Astrocyte (in vitro differentiated cells and primary cell): ENCODE results near the gene CACNB1. TPM values are rescaled to one million over a fixed set of nuclear protein-coding genes. Genes with fewer than 3 reads are reported as not detected.

ENCODE experiments used
- DNase-seq: peaks from one replicate; pipeline ENCODE4 v3.0.0-alpha.2; 2010; ENCODE audit warnings: low read depth
- FAIRE-seq: peaks from 2 replicates; lab custom pipeline; 2011; peaks lifted over from hg19 to GRCh38; lab: Jason Lieb, UNC
- H2AFZ ChIP-seq: 2 replicates; pipeline ENCODE4 v1.6.0; 2012; ENCODE audit warnings: low read depth, low read length, inconsistent platforms
- H3K27ac ChIP-seq: 2 replicates; pipeline ENCODE4 v1.5.1; 2011; ENCODE audit warnings: low read depth, low read length, inconsistent platforms
- H3K27me3 ChIP-seq: 2 replicates; pipeline ENCODE4 v1.6.0; 2011; ENCODE audit warnings: low read length, inconsistent platforms; ENCODE audit not compliant: insufficient read depth
- H3K36me3 ChIP-seq: 2 replicates; pipeline ENCODE4 v1.5.1; 2011; ENCODE audit warnings: low read length, inconsistent platforms; ENCODE audit not compliant: insufficient read depth
- H3K4me1 ChIP-seq: 2 replicates; pipeline ENCODE4 v1.5.1; 2011; ENCODE audit warnings: low read length, inconsistent platforms; ENCODE audit not compliant: insufficient read depth
- H3K4me2 ChIP-seq: 2 replicates; pipeline ENCODE4 v1.6.0; 2012; ENCODE audit warnings: low read length, inconsistent platforms
- H3K4me3 ChIP-seq: 2 replicates; pipeline ENCODE4 v1.5.1; 2011; ENCODE audit warnings: low read depth, mild to moderate bottlenecking, low read length, inconsistent platforms; ENCODE audit not compliant: insufficient read depth
- H3K79me2 ChIP-seq: 2 replicates; pipeline ENCODE4 v1.6.0; 2012; ENCODE audit warnings: mild to moderate bottlenecking, low read length, inconsistent platforms; ENCODE audit not compliant: insufficient read depth
- H3K9ac ChIP-seq: 2 replicates; pipeline ENCODE4 v1.6.0; 2012; ENCODE audit warnings: mild to moderate bottlenecking, low read length, inconsistent platforms
- H3K9me3 ChIP-seq: 2 replicates; pipeline ENCODE4 v1.5.1; 2012; ENCODE audit warnings: low read depth, mild to moderate bottlenecking, low read length, inconsistent platforms; ENCODE audit not compliant: insufficient read depth
- H4K20me1 ChIP-seq: 2 replicates; pipeline ENCODE4 v1.6.0; 2012; ENCODE audit warnings: low read length, inconsistent platforms; ENCODE audit not compliant: insufficient read depth
- H3K27ac Mint-ChIP-seq: one replicate; pipeline ENCODE4 v1.8.0; 2021; ENCODE audit warnings: mild to moderate bottlenecking, mixed read lengths; ENCODE audit not compliant: unreplicated experiment
- H3K27me3 Mint-ChIP-seq: one replicate; pipeline ENCODE4 v1.8.0; 2021; ENCODE audit warnings: low read depth, mixed read lengths; ENCODE audit not compliant: unreplicated experiment
- H3K36me3 Mint-ChIP-seq: one replicate; pipeline ENCODE4 v1.8.0; 2021; ENCODE audit warnings: low read depth, mixed read lengths; ENCODE audit not compliant: unreplicated experiment
- H3K4me1 Mint-ChIP-seq: one replicate; pipeline ENCODE4 v1.8.0; 2021; ENCODE audit warnings: low read depth, mixed read lengths; ENCODE audit not compliant: unreplicated experiment
- H3K4me3 Mint-ChIP-seq: one replicate; pipeline ENCODE4 v1.8.0; 2021; ENCODE audit warnings: mild to moderate bottlenecking, moderate library complexity, mixed read lengths; ENCODE audit not compliant: unreplicated experiment
- H3K9me3 Mint-ChIP-seq: one replicate; pipeline ENCODE4 v1.8.0; 2021; ENCODE audit warnings: mild to moderate bottlenecking, mixed read lengths; ENCODE audit not compliant: unreplicated experiment
- EZH2 ChIP-seq: IDR thresholded peaks from 2 replicates; pipeline ENCODE4 v1.6.1; 2012; ENCODE audit warnings: mild to moderate bottlenecking, low read length, inconsistent platforms; ENCODE audit not compliant: insufficient read depth
- total RNA-seq: library from RNA; stranded (reverse); gene quantifications from 2 replicates; pipeline ENCODE4 v1.2.1, GENCODE V29; 2021
- TF ChIP-seq, protein P1 (sequence below): IDR thresholded peaks from 2 replicates; pipeline ENCODE4 v1.5.1; 2011; ENCODE audit warnings: low read depth, mild to moderate bottlenecking, inconsistent platforms, low read length, moderate library complexity; ENCODE audit not compliant: insufficient read depth

CACNB1 gene
- total RNA-seq, 1 donor from 2014 or later, result 16.6 TPM

DNA sequence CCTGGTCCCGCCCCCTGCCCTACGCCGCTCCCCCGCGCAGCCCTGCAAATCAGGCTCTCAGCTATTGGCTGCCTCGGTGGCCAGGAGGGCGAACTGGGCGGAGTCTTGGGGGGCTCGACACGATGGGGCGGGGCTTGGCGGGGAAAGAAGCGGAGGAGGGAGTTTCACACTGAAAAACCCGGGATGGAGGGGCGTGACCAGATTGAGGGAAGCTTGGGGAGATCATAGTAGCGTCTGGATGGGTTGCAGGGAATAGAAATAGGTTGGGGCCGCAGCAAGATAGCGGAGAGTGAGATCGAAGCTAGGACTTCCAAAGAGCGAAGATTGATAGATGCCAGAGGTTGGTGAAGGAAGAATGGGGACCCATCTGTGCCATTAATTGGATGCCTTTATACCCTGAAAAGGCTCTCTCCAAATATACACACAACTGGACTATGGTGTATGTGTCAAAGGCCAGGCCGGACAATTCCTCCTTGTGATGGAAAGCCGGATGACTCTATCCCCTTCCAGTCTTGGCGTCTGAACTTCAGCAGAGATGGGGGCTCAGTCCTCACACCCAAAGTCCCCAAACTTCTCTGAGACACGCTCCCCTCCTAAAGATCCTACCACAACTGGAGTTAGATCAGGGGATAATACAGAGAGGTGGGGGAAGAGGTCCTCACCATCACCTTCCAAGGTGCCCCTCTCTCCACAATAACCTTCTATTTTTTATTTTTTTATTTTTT lies 28.7 kb upstream of the CACNB1 start:
- Mint-ChIP-seq H3K4me3 (peak overlapping the region; percentile 77), H3K4me1 (peaks cover 11% of the 10 kb centered on the region), H3K27me3 (peaks cover 30% of the 10 kb centered on the region), H3K36me3 (no peaks in the 10 kb centered on the region), H3K27ac (no peak overlapping the region), H3K9me3 (no peaks in the 10 kb centered on the region)
- Histone ChIP-seq H3K4me2 (peak overlapping the region; percentile 84), H4K20me1 (no peaks in the 10 kb centered on the region), H3K27ac (no peak overlapping the region), H3K4me1 (peaks cover 14% of the 10 kb centered on the region), H3K79me2 (no peaks in the 10 kb centered on the region), H3K4me3 (peak overlapping the region; percentile 44), H3K9ac (no peak overlapping the region), H3K36me3 (no peaks in the 10 kb centered on the region), H2AFZ (no peak overlapping the region), H3K9me3 (no peaks in the 10 kb centered on the region), H3K27me3 (peaks cover 24% of the 10 kb centered on the region)
- no peak for TF ChIP-seq EZH2
- TF ChIP-seq, protein P1, sequence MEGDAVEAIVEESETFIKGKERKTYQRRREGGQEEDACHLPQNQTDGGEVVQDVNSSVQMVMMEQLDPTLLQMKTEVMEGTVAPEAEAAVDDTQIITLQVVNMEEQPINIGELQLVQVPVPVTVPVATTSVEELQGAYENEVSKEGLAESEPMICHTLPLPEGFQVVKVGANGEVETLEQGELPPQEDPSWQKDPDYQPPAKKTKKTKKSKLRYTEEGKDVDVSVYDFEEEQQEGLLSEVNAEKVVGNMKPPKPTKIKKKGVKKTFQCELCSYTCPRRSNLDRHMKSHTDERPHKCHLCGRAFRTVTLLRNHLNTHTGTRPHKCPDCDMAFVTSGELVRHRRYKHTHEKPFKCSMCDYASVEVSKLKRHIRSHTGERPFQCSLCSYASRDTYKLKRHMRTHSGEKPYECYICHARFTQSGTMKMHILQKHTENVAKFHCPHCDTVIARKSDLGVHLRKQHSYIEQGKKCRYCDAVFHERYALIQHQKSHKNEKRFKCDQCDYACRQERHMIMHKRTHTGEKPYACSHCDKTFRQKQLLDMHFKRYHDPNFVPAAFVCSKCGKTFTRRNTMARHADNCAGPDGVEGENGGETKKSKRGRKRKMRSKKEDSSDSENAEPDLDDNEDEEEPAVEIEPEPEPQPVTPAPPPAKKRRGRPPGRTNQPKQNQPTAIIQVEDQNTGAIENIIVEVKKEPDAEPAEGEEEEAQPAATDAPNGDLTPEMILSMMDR, result no peak
- DNase-seq (no peak), FAIRE-seq (no peak)

DNA sequence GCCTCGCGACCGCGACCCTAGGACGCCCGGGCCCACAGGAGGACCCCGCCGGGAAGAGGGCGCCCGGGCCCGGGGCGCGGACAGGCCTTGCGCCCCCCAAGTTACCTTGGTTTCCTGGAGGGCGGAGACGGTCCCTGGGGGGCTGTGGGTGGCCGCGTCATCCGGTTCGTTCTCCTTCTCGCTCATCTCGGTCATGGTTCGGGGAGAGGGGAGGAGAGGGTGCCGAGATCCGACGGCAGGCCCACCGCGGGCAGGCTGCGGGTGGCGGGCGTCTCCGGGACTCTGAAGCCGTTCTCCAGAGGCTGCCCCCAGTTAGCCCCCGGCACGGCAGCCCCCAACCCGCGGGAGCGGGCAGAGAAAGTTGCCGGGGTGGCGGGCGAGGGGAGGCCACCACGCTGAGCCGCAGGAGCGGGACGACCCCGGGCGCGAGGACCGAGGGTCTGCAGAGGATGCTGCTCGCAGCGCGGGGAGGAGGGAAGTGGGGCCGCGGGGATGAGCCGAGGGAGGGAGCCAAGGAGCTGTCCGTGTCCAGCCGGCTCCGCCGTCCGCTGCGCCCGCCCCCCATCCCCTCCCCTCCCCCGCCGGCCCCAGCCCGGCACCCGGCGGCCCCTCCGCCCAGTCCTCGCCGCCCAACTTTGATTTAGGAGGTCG lies 28.0 kb upstream of the CACNB1 start, which contains the start of gene STAC2:
STAC2 (minus strand) TSS at position 638 of the 651 bp plus-strand sequence; CDS start at position 195, 443 bp downstream.
- H3K9me3 Mint-ChIP-seq, result no peaks in the 10 kb centered on the region
- no peak within 1 kb of the TSS for H3K27ac Mint-ChIP-seq
- peak within 1 kb of the TSS; percentile 11 for H2AFZ ChIP-seq

More for the DNA sequence above, 28.0 kb upstream of the CACNB1 start, which contains the start of gene STAC2:
- H3K27me3 Mint-ChIP-seq, result peaks cover 30% of the 10 kb centered on the region
- H3K27ac ChIP-seq, result no peak within 1 kb of the TSS
- peak within 1 kb of the TSS; percentile 44 for H3K4me3 ChIP-seq
- H3K4me3 Mint-ChIP-seq, result peak within 1 kb of the TSS; percentile 77
- no peaks in the 10 kb centered on the region for H3K79me2 ChIP-seq
- no peaks in the 10 kb centered on the region for H3K9me3 ChIP-seq
- H3K9ac ChIP-seq, result no peak within 1 kb of the TSS
- FAIRE-seq, result no peak
- H3K4me2 ChIP-seq, result peak within 1 kb of the TSS; percentile 84
- no peak for DNase-seq
- H3K27me3 ChIP-seq, result peaks cover 24% of the 10 kb centered on the region
- peaks cover 11% of the 10 kb centered on the region for H3K4me1 Mint-ChIP-seq
- no peaks in the 10 kb centered on the region for H3K36me3 Mint-ChIP-seq
- peaks cover 14% of the 10 kb centered on the region for H3K4me1 ChIP-seq
- TF ChIP-seq, protein P1, result no peak
- peak; percentile 76 for TF ChIP-seq EZH2
- H4K20me1 ChIP-seq, result no peaks in the 10 kb centered on the region
- H3K36me3 ChIP-seq, result no peaks in the 10 kb centered on the region
